Cerebellar cortex (tissue), 1 donor: ENCODE results near the gene HINT2.

ENCODE experiments used
- DNase-seq: peaks from one replicate; pipeline ENCODE4 v3.0.0-alpha.2; 2015; ENCODE audit warnings: low spot score

HINT2 gene

DNA sequence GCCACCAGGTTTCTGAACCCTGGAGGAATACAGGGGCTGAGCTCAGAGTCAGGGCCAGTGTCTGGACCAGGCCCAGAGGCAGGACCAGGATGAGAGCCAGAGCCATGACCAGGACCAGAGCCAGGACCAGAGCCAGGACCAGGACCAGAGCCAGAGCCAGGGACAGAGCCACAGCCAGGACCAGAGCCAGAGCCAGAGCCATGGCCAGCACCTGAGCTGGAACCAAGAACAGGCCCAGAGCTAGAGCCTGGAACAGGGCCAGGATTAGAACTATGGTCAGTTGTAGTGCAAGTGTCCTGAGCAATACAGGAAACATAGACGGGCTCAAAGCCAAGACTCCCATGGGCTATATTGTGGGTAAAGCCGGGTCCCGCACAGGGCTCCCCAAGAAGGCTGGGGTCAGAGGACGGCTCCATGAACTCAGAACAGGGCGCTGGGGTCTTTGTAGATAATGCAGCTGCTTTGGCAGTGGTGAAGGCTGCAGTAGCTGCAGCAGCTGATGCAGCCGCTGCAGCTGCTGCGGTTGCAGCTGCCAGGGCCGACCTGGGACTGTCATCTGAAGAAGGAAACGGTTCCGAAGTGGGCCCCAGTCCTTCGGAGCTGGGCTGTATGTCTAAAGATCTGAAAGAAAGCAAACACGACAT lies 3.3 kb downstream of the HINT2 start:
- peak; percentile 62 for DNase-seq

DNA sequence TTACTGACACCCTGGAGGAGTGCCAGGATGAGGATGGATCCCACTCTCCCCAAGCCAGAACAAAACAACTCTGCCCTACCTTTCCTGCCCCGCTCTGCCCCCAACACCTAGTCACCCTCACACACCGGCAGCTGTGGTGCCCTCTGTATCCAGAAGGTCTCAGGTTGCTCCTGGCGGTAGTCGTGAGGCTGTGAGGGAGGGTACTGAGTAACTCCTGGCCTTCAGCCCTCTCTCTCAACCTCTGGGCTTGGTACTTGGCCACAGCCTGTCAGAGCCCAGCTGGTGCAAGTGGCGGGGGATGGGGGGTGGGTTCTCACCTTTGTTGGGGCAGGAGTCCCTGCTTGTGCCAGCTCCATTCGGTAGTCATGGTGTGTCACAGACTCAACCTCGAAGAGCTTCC lies 4.7 kb downstream of the HINT2 start:
- no peak for DNase-seq

DNA sequence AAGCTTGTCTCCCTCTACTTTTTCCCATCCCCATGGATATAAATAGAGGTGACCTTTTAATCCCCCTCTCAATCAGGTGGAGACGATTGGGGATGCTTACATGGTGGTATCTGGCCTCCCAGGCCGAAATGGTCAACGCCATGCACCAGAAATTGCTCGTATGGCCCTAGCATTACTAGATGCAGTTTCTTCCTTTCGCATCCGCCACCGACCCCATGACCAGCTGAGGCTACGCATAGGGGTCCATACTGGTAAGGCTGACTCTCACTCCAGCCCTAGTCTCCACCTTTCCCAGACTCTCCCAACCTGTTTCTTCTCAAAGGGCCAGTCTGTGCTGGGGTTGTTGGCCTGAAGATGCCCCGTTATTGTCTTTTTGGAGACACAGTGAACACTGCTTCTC lies 6.4 kb downstream of the HINT2 start:
- DNase-seq, result no peak

DNA sequence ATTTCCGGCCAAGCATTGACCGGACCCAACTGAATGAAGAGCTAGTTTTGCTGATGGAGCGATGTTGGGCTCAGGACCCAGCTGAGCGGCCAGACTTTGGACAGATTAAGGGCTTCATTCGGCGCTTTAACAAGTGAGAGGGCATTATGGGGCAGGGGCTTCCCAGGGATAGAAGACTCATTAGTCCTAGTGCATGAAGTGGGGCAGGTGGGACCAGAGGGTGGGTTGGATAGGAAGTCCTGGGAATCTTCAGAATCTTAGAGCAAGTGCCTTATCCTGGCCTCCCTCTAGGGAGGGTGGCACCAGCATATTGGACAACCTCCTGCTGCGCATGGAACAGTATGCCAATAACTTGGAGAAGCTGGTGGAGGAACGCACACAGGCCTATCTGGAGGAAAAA lies 8.7 kb downstream of the HINT2 start:
- DNase-seq, result no peak

DNA sequence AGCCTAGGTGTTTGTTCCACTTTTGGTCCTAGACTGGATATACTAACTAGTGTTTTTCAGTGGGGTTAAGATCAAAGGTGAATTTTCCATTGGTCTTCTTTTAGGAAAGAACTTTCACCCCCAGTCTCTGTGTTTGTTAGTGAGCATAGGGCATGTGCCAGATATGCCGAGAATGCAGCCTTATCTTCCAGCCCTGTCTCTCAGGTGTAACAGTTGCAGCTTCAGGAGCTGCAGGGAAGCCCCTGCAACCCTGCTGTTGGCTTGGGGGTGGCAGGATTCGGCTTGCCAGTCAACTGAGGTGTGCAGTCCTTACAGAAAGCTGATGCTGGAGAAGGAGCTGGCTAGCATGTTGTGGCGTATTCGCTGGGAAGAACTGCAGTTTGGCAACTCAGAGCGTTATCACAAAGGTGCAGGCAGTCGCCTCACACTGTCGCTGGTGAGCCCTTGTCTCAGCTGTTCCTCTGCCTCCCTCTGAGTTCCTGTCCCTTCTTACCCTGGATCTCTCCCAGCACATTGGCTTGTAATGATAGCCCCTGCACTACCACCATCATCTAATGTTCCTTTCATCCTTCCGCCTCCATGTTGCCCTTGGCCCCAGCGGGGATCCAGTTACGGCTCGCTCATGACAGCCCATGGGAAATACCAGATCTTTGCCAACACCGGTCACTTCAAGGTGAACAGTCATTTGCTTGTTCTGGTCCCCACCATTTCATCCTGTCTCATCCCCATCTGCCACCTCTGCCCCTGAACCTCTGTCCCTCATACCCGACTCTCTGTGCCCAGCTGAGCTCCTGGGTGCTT lies 13.3 kb downstream of the HINT2 start:
- DNase-seq, result no peak

DNA sequence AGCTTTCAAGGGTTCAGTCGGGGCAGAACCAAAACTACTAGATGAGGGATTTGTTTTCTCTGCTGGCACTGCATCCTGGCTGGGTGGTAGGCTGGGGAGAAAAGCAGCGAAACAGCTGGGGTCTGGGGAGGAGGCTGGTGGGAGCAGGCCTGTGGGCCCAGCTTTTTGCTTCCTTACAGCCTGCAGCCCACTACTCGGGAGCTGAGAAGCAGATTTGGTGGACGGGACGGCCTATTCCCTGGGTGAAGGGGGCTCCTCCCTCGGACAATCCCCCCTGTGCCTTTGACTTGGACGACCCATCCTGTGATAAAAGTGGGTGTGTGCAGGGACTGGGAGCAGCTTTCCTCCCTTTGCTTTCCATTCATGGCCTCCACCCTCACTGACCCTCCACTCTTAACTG lies 14.3 kb downstream of the HINT2 start:
- no peak for DNase-seq

DNA sequence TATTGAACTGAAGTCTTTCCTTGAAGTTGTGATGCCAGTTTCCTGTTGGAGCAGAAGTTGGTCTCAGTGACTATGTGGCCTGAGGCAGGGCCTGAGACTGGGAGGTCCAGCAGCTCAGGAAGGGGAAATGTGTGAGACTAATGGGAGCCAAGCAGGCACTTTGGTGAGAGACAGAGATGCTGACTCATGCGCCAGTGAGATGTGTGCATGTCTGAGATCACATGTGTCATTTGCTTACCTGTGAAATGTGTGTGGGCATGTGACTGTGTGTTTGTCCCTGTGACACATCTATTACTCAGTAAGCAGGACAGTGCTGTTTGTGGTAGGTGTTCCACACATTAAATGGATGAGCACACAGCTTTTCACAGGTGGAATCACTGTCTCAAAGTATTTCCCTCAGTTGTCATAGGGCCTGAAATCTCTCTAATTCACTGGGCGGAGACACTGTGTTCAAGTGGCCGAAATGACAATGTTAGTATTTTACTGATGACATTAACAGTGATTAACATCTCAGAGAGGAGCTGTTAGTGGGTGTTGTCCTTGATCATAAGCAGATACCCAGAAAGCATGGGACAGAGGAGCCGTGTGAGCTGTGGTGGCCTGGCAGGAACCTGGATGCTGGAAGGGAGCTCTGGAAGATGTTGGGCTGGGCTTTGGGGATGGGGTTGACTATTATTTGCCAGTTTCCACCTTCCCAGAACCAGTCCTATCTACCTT lies 16.0 kb downstream of the HINT2 start:
- DNase-seq, result no peak

DNA sequence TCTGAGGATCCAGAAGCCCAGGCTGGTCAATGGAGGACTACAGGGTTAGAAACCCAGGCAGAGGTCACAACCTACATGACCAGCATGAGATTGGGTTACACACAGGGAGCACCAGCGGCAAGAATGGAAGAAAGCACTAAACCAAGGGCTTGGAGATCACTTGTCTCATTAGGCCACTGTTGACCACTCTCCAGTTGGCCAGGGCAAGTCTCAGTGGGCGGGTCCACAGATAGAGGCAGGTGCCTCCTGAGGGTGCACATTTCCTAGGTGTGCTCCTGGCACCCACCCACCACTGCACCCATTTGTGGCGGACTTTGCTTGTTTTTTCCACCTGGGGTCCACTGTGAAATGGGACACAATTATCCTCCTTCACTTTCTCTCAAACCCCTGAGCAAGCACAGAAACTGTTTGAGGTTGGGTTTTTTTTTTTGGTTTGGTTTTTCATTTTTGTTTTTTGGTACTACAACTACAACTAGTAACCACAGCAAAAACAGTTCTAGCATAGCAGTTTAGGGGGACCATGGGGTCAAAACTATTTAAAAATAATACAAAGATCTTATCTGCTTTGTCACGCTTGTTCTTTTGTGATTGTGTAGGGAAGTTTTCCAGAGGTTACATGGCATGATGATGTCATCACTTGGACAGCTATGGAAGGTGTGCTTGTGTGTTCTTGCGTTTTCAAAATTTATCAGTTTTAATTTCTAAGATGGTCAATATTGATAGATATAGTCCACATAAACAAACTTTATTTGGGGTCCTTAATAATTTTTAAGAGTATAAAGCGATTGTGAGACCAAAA lies 17.3 kb downstream of the HINT2 start:
- DNase-seq, result no peak

DNA sequence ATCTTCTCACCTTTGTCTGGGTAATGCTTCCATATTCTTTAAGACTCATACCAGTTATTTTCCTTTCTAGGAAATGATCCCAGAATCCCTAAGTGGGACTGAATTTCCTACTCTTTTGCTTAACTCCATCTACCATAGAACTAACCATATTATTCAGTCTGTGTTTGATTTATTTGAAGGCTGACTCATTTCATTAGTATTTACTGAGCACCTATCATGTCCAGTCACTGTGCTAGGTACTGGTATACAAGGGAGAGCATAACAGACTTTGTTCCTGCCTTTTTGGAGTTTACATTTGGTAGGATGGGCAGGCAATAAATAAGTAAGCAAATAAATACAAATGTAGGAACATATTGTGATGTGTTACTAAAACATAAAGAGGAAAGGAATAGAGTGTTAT lies 19.1 kb downstream of the HINT2 start:
- DNase-seq, result no peak

DNA sequence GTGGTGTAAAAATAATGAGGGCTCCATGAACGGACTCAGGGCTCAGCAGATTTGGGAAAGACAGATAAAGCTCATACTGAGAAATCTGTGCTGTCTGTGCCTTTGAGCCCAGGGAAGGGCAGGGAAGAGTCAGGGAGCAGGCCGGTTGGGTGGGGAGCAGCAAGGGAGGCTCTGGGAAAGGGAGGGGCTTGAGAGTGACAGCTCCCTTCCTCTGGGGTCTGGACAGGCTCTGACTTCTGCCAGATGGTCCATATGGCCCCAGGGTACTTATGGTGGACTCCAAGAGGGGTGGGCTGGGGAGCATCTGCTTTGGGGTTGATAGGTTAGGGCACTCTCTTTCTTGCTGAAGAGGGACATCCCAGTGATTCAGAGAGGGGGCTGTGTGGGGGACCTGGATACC lies 21.4 kb downstream of the HINT2 start:
- DNase-seq, result no peak

DNA sequence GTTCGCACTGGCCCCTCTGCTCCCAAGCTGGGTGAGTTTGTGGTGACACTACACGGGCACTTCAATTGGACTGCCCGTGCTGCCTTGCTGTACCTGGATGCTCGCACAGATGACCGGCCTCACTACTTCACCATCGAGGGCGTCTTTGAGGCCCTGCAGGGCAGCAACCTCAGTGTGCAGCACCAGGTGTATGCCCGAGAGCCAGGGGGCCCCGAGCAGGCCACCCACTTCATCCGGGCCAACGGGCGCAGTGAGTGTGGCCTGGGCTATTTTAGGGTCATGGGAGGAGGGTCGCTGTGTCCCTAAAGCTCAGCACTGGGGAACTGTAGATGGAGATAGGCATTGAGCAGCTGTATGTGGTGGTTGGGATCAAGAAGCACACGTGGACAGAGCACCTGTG lies 22.0 kb downstream of the HINT2 start:
- DNase-seq, result no peak

DNA sequence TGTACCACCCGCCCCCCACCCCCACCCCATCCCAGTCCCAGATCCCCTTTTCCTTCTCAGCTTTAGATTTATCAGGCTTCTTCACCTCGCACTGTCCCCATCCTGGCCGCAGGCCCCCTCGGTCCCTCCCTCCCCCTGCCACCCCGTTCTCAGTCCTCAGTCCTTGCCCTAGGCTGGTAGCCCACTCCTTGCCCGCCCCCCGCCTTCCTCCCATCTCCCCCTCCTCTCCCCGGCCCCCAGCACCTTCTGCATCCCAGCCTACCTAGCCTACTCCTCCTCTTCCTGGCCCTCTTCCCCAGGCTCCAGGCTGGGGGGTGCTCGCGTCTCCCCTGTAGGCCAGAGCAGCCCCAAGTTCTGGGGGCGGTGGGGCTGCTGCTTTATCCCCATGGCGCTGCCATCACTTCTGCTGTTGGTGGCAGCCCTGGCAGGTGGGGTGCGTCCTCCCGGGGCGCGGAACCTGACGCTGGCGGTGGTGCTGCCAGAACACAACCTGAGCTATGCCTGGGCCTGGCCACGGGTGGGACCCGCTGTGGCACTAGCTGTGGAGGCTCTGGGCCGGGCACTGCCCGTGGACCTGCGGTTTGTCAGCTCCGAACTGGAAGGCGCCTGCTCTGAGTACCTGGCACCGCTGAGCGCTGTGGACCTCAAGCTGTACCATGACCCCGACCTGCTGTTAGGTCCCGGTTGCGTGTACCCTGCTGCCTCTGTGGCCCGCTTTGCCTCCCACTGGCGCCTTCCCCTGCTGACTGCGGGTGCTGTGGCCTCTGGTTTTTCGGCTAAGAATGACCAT lies 22.6 kb downstream of the HINT2 start:
- DNase-seq, result peak; percentile 30

DNA sequence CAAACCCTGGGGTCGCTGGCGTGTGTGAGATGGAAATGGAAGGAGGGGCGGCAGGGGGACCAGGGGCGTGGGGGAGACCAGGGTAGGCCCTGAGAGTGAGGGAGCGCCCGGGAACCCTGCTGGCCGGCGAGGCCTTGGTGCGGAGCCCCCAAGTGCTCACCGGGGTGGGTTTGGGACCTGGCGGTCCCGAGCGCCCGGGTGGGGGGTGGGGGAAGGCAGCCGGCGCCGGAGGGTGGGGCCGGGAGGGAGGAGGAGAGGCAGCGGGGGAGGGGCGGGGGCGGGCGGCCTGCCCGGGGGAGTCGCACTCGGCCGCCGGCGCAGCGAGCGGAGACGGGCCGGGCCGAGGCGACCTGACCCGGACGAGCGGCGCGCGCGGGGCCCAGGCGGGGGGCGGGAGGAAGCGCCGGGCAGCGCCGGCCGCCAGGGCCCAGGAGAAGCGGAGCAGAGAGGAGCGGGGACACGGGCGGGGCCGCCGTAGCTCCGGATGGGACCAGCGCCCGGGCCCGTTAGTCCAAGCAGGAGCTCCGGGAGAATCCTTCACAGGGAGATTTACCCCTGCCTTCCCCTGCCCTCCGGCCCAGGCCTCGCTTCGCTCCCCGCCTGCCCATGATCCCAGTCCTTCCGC lies 23.4 kb downstream of the HINT2 start, which contains the start of gene NPR2:
TSS of gene NPR2 (plus strand) at position 295 of the 625 bp plus-strand sequence. CDS start 818 bp downstream, outside the sequence.
- peak; percentile 37 for DNase-seq

DNA sequence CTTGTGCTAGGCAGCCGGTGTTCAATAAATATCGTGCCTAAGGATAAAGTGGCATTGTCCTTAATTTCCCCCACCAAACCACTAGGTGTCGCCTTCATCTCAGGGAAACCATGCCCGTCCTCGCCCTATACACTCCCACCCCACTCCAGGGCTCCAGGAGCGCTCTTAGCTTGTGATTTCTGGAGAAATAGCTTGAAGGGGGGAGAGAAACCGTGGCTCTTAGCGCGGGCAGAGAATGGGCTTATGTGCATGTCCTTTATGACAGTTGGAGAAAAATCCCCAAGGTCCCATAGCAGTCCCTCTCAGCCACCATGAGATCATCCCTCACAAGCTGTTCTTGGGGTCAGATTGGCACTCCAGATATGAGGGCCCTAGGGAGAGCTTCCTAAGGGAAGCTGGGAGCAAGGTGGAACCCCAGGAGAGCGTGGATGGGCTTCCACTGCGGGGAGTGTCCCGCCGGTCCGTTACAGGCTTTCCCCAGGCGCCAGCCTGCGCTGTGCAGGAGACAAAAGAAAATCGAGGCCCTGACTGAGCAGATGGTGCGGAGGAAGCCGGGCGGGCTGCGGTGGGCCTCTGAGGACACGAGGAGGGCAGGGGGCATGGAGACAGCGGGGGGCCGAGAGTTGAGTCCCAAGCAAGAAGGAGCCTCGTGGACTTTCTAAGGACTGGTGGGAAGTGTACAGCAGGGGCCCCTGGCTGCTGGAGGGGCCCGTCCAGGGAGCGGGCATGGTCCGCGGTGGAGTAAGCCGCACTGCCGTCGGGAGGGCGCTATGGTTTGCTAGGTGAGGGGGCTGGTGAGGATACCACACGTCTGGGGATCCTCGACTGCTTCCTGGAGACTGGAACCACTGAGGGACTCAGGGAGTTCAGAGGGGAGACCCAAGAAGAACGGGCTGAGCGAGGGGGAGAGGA lies 24.2 kb downstream of the HINT2 start:
- peak; percentile 93 for DNase-seq

DNA sequence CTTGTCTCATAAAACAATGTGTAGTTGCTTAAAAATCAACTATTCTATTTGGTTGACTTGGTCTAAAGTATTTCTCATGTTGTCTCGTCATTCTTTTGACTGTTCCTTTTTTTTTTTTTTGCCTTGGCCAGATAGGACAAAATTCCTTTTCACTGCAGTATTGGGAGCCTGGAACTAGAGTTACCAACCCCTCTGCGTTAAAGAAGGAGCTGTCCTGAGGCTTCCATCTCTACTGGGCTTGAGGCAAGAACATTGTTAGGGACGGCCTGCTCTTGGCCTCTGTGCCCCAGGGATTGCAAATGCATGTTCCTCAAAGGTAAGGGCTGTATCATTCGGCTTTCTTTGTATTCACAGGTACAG lies 24.8 kb downstream of the HINT2 start:
- DNase-seq, result no peak

DNA sequence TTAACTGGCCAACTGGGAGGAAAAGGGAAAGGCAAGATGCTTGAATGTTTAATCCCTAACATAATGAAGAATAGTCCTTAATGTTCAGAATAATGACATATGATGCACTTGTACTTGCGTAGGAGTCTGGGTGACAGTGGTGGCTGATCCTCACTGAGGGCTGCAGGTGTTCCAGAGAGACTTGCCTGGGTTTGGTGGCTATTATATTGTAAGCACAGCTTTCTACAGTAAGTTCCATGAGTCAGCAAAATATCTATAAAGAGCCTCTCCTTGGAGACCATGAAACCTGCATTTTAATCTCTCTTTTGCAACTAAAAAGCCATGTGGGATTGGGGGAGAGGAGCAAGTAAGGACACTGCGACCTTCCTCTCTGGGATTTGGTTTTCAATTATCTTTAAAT lies 25.3 kb downstream of the HINT2 start:
- DNase-seq, result no peak

DNA sequence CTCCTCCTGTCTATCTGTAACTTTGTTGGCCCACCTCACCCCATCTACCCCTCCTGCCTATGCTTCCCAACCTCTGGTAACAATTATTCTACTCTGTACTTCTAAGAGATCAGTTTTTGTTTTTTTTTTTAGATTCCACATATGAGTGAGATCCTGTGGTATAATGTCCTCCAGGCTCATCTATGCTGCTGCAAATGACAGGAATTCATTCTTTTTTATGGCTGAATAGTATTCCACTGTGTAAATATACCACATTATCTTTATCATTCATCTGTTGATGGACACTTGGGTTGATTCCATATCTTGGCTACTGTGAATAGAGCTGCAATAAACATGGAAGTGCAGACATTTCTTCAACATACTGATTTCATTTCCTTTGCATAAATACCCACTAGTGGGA lies 31.4 kb downstream of the HINT2 start:
- no peak for DNase-seq

DNA sequence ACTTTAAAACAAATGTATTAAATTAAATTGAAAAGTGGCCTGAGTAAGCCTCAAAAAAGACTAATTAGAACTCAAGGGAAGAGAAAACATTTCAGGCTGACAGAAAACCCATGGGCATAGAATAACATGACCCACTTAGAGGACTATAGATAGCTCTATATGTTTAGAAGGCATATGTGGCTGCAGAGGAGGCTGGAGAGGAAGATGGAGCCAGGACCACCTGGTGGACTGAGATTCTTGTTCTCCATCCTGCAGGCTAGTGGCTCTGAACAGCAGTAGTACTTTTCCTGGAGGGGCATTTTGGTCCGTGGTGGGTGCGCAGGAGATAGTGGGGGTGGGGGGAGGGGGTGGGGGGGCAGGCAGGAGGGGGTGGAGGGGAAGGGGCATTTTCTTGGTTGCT lies 33.8 kb downstream of the HINT2 start:
- no peak for DNase-seq

DNA sequence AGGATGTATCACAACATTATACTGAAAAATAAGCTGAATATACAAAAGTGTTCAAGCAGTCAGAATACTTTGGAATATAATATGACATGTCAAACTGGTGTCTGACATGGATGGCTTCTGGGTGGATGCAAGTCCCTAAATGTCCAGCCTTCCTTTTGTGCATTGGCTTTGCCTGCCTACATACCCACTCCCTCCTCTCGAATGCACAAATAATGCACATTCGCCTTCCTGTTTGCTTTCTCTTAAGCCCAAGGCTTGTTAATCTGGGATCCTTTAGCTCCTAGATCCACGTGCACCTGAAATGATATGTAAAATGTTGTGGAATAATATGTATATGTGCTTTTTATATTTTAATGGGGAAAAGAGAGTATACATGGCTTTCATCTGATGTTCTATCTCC lies 36.3 kb downstream of the HINT2 start:
- DNase-seq, result no peak

DNA sequence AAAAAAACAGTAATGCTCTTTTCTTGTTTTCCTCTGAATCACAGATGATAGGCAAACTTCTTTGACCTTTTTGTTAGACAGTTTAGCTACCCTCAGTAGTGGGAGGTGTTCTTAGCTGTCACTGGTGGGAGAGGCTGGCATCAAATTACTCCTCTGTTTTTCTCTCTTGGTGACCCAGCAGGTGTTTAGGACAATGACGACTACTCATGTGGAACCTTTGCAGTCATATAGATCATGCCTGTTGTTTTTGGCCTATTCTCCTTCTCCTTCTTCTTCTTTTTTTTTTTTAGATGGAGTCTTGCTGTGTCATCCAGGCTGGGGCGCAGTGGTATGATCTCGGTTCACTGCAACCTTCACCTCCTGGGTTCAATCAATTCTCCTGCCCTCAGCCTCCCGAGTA lies 38.8 kb downstream of the HINT2 start:
- no peak for DNase-seq
